Thymus (tissue), 14 donors: Measurements from ENCODE around the gene SLC66A2. TPM values are rescaled to one million over a fixed set of nuclear protein-coding genes. Genes with fewer than 3 reads are reported as not detected.
"Not testable (repeated sequence)": the region's sequence is repeated elsewhere in the genome, so short reads cannot be mapped to it uniquely, and the experiment has no call there.

Source experiments
- DNase-seq, 9 donors: peaks; one replicate each; pipeline ENCODE4 v3.0.0-alpha.2; 2013; ENCODE audit warnings: low spot score in 9 of 9, low read depth in 6 of 9, missing footprints in 1 of 9
- H3K27ac ChIP-seq, 2 donors: one replicate each; pipeline ENCODE4 v1.5.1; 2013; ENCODE audit warnings: control low read depth in 1 of 2, low read depth in 1 of 2, low read length in 1 of 2, mild to moderate bottlenecking in 1 of 2, moderate library complexity in 1 of 2
- H3K27me3 ChIP-seq, 2 donors: one replicate each; pipeline ENCODE4 v1.5.1; 2013; ENCODE audit warnings: low read length in 1 of 2; ENCODE audit not compliant: control insufficient read depth in 2 of 2, insufficient read depth in 1 of 2
- H3K36me3 ChIP-seq, 2 donors: one replicate each; pipeline ENCODE4 v1.5.1; 2013; ENCODE audit warnings: low read length in 1 of 2, mild to moderate bottlenecking in 1 of 2, moderate library complexity in 1 of 2; ENCODE audit not compliant: control insufficient read depth in 2 of 2, insufficient read depth in 2 of 2
- H3K4me1 ChIP-seq, 2 donors: one replicate each; pipeline ENCODE4 v1.5.1; 2013; ENCODE audit warnings: low read length in 2 of 2; ENCODE audit not compliant: control insufficient read depth in 2 of 2, insufficient read depth in 2 of 2
- H3K4me3 ChIP-seq, 2 donors: one replicate each; pipeline ENCODE4 v1.5.1; 2013; ENCODE audit warnings: low read length in 2 of 2, control low read depth in 1 of 2, mild to moderate bottlenecking in 1 of 2
- H3K9me3 ChIP-seq, 2 donors: one replicate each; pipeline ENCODE4 v1.5.1; 2013; ENCODE audit warnings: low read length in 1 of 2, mild to moderate bottlenecking in 1 of 2; ENCODE audit not compliant: control insufficient read depth in 2 of 2, insufficient read depth in 1 of 2
- WGBS: extraction: QIAGEN DNeasy Blood & Tissue Kit; methylation state at CpG from one replicate; pipeline ENCODE4 v1.1.7; 2013; 5-methylcytosine and 5-hydroxymethylcytosine counted together
- long read RNA-seq, 10 donors: transcript quantifications; one replicate each; lab custom pipeline, GENCODE V29; 2026
- polyA plus RNA-seq: library from polyadenylated mRNA; stranded (reverse); fragments of 200-250 nt; gene quantifications from one replicate; pipeline ENCODE4 v1.2.3, GENCODE V29; 2013
- total RNA-seq: library from RNA; stranded (reverse); fragments of 120-200 nt; gene quantifications from one replicate; pipeline ENCODE4 v1.2.4, GENCODE V29; 2013
- donor health status: healthy.

Gene SLC66A2
- 19.9 TPM for total RNA-seq
- 91.3 TPM for polyA plus RNA-seq
- long read RNA-seq, donor 1, partial matches to known transcripts, result 0 of 1 reads
- long read RNA-seq, donor 1, other reads (novel, unspliced or antisense), result 0 of 1 reads
- long read RNA-seq, donor 2, transcript PQLC1-203 (6 exons, 2,555 nt), result major isoform, 9 of 21 reads
- long read RNA-seq, donor 2, transcript PQLC1-202 (5 exons, 2,475 nt), result major isoform, 9 of 21 reads
- long read RNA-seq, donor 2, partial matches to known transcripts, result 0 of 21 reads
- long read RNA-seq, donor 2, other reads (novel, unspliced or antisense), result 0 of 21 reads
- long read RNA-seq, donor 3, transcript PQLC1-202 (5 exons, 2,475 nt), result major isoform, 8 of 16 reads
- long read RNA-seq, donor 3, transcript PQLC1-203 (6 exons, 2,555 nt), result minor isoform, 5 of 16 reads
- long read RNA-seq, donor 3, partial matches to known transcripts, result 0 of 16 reads
- long read RNA-seq, donor 3, other reads (novel, unspliced or antisense), result 0 of 16 reads
- long read RNA-seq, donor 4, partial matches to known transcripts, result 0 of 5 reads
- long read RNA-seq, donor 4, other reads (novel, unspliced or antisense), result 0 of 5 reads
- long read RNA-seq, donor 5, transcript PQLC1-203 (6 exons, 2,555 nt), result minor isoform, 5 of 16 reads
- long read RNA-seq, donor 5, transcript PQLC1-202 (5 exons, 2,475 nt), result major isoform, 8 of 16 reads
- long read RNA-seq, donor 5, partial matches to known transcripts, result 0 of 16 reads
- long read RNA-seq, donor 5, other reads (novel, unspliced or antisense), result 0 of 16 reads
- long read RNA-seq, donor 6, transcript PQLC1-203 (6 exons, 2,555 nt), result major isoform, 5 of 7 reads
- long read RNA-seq, donor 6, partial matches to known transcripts, result 0 of 7 reads
- long read RNA-seq, donor 6, other reads (novel, unspliced or antisense), result 0 of 7 reads
- long read RNA-seq, donor 7, partial matches to known transcripts, result 0 of 5 reads
- long read RNA-seq, donor 7, other reads (novel, unspliced or antisense), result 0 of 5 reads
- long read RNA-seq, donor 8, partial matches to known transcripts, result 0 of 4 reads
- long read RNA-seq, donor 8, other reads (novel, unspliced or antisense), result 0 of 4 reads
- long read RNA-seq, donor 9, partial matches to known transcripts, result 0 of 6 reads
- long read RNA-seq, donor 9, other reads (novel, unspliced or antisense), result 0 of 6 reads
- long read RNA-seq, donor 10, partial matches to known transcripts, result 0 of 2 reads
- long read RNA-seq, donor 10, other reads (novel, unspliced or antisense), result 0 of 2 reads

DNA sequence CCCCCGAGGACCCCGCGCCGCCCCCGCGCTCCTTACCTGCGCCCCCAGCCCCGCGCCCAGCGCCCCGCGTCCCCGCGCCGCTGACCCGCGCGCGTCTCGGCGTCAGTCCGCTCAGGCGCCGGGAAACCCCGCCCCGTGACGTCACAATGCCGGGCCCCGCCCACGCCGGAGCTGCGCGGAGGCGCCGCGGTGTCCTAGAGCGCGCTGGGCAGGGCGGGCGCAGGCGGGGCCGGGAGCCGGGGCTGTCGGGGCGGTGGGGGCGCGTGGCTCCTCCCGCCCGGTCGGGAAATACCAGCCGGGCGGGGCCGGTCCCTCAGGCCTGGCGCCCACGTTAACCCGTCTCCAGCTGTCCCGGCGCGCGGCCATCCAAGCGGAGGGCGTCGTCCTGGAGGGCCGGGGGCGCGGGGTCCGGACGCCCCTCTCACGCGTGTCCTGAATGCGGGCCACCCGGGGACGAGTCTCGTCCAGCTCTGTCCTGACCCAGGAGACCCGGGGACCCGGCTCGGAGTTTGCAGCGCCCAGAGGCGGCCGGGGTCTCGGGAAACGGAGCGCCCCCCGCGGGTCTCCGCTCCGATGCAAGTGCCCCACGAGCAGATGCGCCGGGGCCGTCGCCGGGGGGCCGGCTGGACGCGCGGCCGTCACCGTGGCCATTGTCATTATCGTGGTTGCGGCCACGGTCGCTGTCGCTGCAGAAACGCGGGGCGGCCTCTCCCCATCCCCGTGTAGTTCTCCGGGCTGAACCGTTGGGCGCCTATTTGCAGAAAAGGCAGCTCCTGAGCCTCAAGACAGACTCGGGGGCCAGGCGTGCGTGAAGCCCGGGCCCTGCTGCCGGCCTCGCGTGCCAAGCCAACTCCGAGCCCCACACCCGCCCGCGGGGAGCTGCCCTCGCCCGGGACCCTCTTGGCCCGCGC, at the start of gene SLC66A2:
Gene SLC66A2 (minus strand): TSS at position 109 of the 911 bp plus-strand sequence. CDS start 727 bp downstream, outside the sequence.
- no peaks in the 10 kb centered on the region for H3K9me3 ChIP-seq
- WGBS, result 1% methylated on average over 126 of the region's 126 CpGs
- peak within 1 kb of the TSS; percentile 51 to 90 for H3K4me3 ChIP-seq
- H3K36me3 ChIP-seq, result peaks cover 4 to 22% of the 10 kb centered on the region in 2 donors
- peaks cover 12 to 35% of the 10 kb centered on the region in 2 donors for H3K27me3 ChIP-seq
- peak within 1 kb of the TSS in 1 of 2 donors; percentile 74 for H3K27ac ChIP-seq
- DNase-seq, result peak in 8 of 9 donors; percentile 66 to 90 (median 78)
- peaks cover 15 to 19% of the 10 kb centered on the region in 2 donors for H3K4me1 ChIP-seq

DNA sequence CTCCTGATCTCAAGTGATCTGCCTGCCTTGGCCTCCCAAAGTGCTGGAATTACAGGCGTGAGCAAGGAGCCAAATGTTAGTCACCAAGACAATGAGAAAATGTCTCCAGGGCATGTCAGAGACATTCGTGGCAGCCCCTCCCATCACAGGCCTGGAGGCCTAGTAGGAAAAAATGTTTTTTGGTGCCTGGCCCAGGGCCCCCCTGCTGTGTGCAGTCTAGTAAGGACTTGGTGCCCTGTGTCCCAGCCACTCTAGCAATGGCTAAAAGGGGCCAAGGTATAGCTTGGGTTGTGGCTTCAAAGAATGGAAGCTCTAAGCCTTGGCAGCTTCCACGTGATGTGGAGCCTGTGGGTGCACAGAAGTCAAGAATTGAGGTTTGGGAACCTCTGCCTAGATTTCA, 49.4 kb upstream of the SLC66A2 start:
- Histone ChIP-seq H3K4me3 (no peak overlapping the region), H3K27me3 (no peaks in the 10 kb centered on the region), H3K9me3 (peaks cover 0 to 15% of the 10 kb centered on the region in 2 donors), H3K4me1 (no peaks in the 10 kb centered on the region), H3K27ac (no peak overlapping the region), H3K36me3 (no peaks in the 10 kb centered on the region)
- WGBS, result 87% methylated on average over 3 of the region's 3 CpGs
- DNase-seq, result no peak

DNA sequence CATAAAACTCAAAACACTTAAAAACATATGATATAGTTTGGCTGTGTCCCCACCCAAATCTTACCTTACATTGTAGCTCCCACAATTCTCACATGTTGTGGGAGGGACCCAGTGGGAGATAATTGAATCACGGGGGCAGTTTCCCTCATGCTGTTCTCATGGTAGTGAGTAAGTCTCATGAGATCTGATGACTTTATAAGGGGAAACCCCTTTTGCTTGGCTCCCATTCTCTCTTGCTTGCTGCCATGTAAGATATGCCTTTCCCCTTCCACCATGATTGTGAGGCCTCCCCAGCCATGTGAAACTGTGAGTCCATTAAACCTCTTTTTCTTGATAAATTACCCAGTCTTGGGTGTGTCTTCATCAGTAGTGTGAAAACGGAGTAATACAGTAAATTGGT, 48.2 kb upstream of the SLC66A2 start:
- 94% methylated on average over 2 of the region's 2 CpGs for WGBS
- not testable (repeated sequence) for H3K27me3 ChIP-seq, DNase-seq, H3K36me3 ChIP-seq, H3K4me1 ChIP-seq, H3K27ac ChIP-seq, H3K4me3 ChIP-seq
- H3K9me3 ChIP-seq, result peaks cover 0 to 15% of the 10 kb centered on the region in 2 donors

DNA sequence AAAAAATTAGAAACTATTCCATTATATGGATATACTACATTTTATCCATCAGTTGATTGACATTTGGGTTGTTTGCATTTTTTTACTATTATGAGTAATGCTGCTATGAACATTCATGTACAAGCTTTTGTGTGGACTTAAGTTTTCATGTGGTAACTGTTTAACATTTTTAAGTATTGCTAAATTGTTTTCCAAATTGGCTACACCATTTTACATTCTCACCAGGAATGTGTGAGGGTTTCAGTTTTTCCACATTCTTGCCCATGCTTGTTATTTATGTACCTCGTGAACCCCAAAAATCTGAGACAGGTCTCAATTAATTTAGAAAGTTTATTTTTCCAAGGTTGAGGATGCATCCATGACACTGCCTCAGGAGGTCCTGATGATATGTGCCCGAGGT, 40.0 kb upstream of the SLC66A2 start:
- Histone ChIP-seq H3K4me3 (no peak overlapping the region), H3K4me1 (peaks cover 9 to 12% of the 10 kb centered on the region in 2 donors), H3K9me3 (no peaks in the 10 kb centered on the region), H3K27me3 (no peaks in the 10 kb centered on the region), H3K36me3 (no peaks in the 10 kb centered on the region), H3K27ac (no peak overlapping the region)
- no peak for DNase-seq
- WGBS, result 93% methylated on average over 2 of the region's 2 CpGs

DNA sequence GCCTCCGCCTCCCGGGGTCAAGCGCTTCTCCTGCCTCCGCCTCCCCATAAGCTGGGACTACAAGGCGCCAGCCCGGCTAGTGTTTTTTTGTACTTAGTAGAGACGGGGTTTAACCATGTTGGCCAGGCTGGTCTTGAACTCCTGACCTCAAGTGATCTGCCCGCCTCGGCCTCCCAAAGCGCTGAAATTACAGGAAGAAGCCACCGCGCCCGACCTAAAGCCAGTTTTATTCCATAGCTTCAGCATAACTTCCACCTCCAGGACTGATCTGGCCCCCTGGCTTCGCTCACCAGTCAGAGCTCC, 37.7 kb upstream of the SLC66A2 start:
- 69% methylated on average over 14 of the region's 14 CpGs for WGBS
- Histone ChIP-seq H3K4me3 (peak overlapping the region; percentile 74 to 90), H3K4me1 (peaks cover 12% of the 10 kb centered on the region in 2 donors), H3K36me3 (peaks cover 13 to 14% of the 10 kb centered on the region in 2 donors), H3K27ac (peak overlapping the region in 1 of 2 donors; percentile 78), H3K9me3 (no peaks in the 10 kb centered on the region), H3K27me3 (no peaks in the 10 kb centered on the region)
- DNase-seq, result no peak

DNA sequence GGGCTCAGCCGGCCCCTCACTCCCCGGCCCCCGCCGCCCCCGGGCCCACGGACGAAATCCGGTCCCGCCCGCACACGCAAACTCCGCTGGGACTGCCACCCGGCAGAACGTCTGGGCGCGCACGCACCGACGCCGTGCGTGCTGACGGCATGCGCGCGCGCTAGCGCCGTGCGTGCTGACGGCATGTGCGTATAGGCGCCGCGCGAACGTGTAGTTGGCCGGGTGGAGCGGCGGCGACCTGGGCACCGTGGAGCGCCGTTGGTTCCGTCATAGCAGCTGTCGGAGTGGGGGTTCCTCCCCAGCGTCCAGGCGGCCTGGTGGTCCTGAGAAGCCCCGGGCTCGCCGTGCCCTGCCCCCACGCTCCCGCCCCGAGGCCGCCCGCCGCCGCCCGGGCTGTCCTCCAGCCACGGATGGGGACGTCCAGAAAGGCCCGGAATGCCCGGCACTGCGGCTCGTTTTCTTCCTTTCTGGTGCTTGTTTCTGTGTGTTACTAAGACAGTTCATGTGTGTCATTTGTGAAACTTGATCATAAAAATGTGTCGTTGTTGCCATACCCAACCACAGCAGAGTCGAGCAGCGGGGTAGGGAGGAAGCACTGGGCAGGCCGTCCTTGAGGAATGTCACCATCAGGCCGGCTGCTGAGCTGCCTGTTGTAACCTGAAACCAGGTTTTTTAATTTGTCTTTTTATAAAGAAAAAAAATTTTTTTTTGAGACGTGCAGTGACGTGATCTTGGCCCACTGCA, 37.2 kb upstream of the SLC66A2 start, which contains the start of gene TXNL4A:
Gene TXNL4A (minus strand): TSS at position 113 of the 744 bp plus-strand sequence. CDS start 171 bp downstream, outside the sequence.
- Histone ChIP-seq H3K27me3 (no peaks in the 10 kb centered on the region), H3K36me3 (peaks cover 14% of the 10 kb centered on the region in 2 donors), H3K27ac (peak within 1 kb of the TSS; percentile 88 to 91), H3K9me3 (no peaks in the 10 kb centered on the region), H3K4me1 (peaks cover 12 to 14% of the 10 kb centered on the region in 2 donors), H3K4me3 (peak within 1 kb of the TSS; percentile 74 to 90)
- under 1% methylated on average over 71 of the region's 71 CpGs for WGBS
- peak; percentile 62 to 92 (median 78) for DNase-seq

DNA sequence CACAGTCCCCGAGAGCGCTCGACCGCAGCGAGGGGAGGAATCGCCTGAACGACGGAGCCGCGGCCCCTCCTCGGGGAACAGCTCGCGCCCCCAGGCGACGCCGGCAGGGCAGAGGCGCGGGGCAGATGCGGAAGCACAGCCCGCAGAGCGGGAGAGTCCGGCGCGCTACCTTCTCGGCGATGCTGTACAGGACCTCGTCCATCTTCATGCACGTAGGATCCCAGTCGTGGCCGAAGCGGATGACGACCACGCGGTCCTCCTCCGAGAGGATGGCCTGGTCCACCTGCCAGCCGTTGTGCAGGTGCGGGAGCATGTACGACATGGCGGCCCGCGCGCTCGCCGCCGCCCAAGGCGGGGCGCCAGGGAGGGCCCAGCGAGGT, 36.6 kb upstream of the SLC66A2 start:
- H3K4me3 ChIP-seq, result peak overlapping the region; percentile 74 to 90
- H3K36me3 ChIP-seq, result peaks cover 14% of the 10 kb centered on the region in 2 donors
- no peaks in the 10 kb centered on the region for H3K9me3 ChIP-seq
- H3K4me1 ChIP-seq, result peaks cover 12 to 15% of the 10 kb centered on the region in 2 donors
- H3K27me3 ChIP-seq, result no peaks in the 10 kb centered on the region
- peak overlapping the region; percentile 88 to 91 for H3K27ac ChIP-seq
- under 1% methylated on average over 48 of the region's 48 CpGs for WGBS
- peak in 8 of 9 donors; percentile 38 to 79 (median 54) for DNase-seq
